A673 (cell line): ENCODE measurements around the gene MTREX.

Source experiments
- EZH2 ChIP-seq: fragments of 200-600 bp; sonication (generic); IDR thresholded peaks from 2 replicates; pipeline ENCODE4 v1.6.1; 2017; ENCODE audit warnings: borderline replicate concordance, low read depth, mild to moderate bottlenecking, mixed read lengths, antibody characterized with exemption, low read length; ENCODE audit not compliant: poor library complexity, severe bottlenecking
- TF ChIP-seq, protein P1 (sequence below): fragments of 300-800, 200-600 bp; sonication (generic); conservative IDR thresholded peaks from 2 replicates; pipeline ENCODE4 v1.5.1; 2017; ENCODE audit warnings: low read depth, mild to moderate bottlenecking, antibody characterized with exemption, low read length, moderate library complexity, mixed read lengths

DNA sequence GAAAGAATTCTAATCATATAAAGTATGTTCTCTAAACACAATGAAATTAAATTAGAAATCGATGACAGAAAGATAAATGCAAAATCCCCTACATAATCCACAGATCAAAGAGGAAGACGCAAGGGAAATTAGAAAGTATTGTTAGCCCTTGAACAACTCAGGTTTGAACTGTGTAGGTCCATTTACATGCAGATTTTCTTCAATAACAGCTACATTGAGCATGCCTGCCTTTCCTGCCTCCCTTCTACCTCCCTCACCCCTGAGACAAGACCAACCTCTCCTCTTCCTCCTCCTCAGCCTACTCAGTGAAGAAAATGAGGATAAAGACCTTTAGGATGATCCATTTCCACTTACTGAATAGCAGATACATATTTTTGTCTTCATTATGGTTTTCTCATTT is 151.8 kb downstream of the MTREX start:
- TF ChIP-seq EZH2: no peak
- TF ChIP-seq, protein P1, sequence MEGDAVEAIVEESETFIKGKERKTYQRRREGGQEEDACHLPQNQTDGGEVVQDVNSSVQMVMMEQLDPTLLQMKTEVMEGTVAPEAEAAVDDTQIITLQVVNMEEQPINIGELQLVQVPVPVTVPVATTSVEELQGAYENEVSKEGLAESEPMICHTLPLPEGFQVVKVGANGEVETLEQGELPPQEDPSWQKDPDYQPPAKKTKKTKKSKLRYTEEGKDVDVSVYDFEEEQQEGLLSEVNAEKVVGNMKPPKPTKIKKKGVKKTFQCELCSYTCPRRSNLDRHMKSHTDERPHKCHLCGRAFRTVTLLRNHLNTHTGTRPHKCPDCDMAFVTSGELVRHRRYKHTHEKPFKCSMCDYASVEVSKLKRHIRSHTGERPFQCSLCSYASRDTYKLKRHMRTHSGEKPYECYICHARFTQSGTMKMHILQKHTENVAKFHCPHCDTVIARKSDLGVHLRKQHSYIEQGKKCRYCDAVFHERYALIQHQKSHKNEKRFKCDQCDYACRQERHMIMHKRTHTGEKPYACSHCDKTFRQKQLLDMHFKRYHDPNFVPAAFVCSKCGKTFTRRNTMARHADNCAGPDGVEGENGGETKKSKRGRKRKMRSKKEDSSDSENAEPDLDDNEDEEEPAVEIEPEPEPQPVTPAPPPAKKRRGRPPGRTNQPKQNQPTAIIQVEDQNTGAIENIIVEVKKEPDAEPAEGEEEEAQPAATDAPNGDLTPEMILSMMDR: no peak
